ENCODE measurements around the gene RPS6KA5. TPM values are rescaled to one million over a fixed set of nuclear protein-coding genes. Genes with fewer than 3 reads are reported as not detected.

The RPS6KA5 gene
- total and polyA plus RNA-seq, 2 donors from 2014 or later = 0.95 to 9.4 TPM

- Histone ChIP-seq H3K4me1 (ENCODE audit: control insufficient read depth in 2 of 3, insufficient read depth in 2 of 3, low read depth in 1 of 3, low read length in 3 of 3) (no peaks in the 10 kb centered on the region), H3K27ac (ENCODE audit: low read depth in 2 of 2, low read length in 2 of 2) (no peak overlapping the region), H3K9me3 (ENCODE audit: control insufficient read depth in 2 of 3, insufficient read depth in 1 of 3, low read length in 3 of 3) (no peaks in the 10 kb centered on the region), H3K9ac (ENCODE audit: low read length in 3 of 3) (no peak overlapping the region), H3K4me3 (ENCODE audit: low read length in 3 of 3) (no peak overlapping the region), H3K36me3 (ENCODE audit: control insufficient read depth in 2 of 3, insufficient read depth in 3 of 3, low read length in 3 of 3) (no peaks in the 10 kb centered on the region), H3K27me3 (ENCODE audit: control insufficient read depth, insufficient read depth, low read length) (no peaks in the 10 kb centered on the region)
- TF ChIP-seq CTCF (IDR thresholded peaks at IDR 0.05; ENCODE audit: borderline replicate concordance, extremely low read depth, insufficient read depth) = no peak
- DNase-seq = no peak
- no peak for FAIRE-seq
- intact Hi-C loops (cut with DNase I) = no loop called here
Measured at GRCh38 chr14:91047174-91047753, 13.2 kb downstream of the RPS6KA5 start.

- intact Hi-C loops (cut with DNase I) = no loop called here
- Histone ChIP-seq H3K36me3 (ENCODE audit: control insufficient read depth in 2 of 3, insufficient read depth in 3 of 3, low read length in 3 of 3) (no peaks in the 10 kb centered on the region), H3K27me3 (ENCODE audit: control insufficient read depth, insufficient read depth, low read length) (no peaks in the 10 kb centered on the region), H3K9ac (ENCODE audit: low read length in 3 of 3) (no peak overlapping the region), H3K27ac (ENCODE audit: low read depth in 2 of 2, low read length in 2 of 2) (no peak overlapping the region), H3K9me3 (ENCODE audit: control insufficient read depth in 2 of 3, insufficient read depth in 1 of 3, low read length in 3 of 3) (no peaks in the 10 kb centered on the region), H3K4me3 (ENCODE audit: low read length in 3 of 3) (no peak overlapping the region), H3K4me1 (ENCODE audit: control insufficient read depth in 2 of 3, insufficient read depth in 2 of 3, low read depth in 1 of 3, low read length in 3 of 3) (no peaks in the 10 kb centered on the region)
- no peak for DNase-seq
- no peak for TF ChIP-seq CTCF (IDR thresholded peaks at IDR 0.05; ENCODE audit: borderline replicate concordance, extremely low read depth, insufficient read depth)
- FAIRE-seq = no peak
Measured at GRCh38 chr14:91046488-91047072, 13.9 kb downstream of the RPS6KA5 start.

- intact Hi-C loops (cut with DNase I) = no loop called here
- TF ChIP-seq CTCF (IDR thresholded peaks at IDR 0.05; ENCODE audit: borderline replicate concordance, extremely low read depth, insufficient read depth) = no peak
Measured at GRCh38 chr14:91041450-91041849, 19.0 kb downstream of the RPS6KA5 start.

More at GRCh38 chr14:91041450-91041849, 19.0 kb downstream of the RPS6KA5 start:
- Histone ChIP-seq H3K4me3 (ENCODE audit: low read length in 3 of 3) (no peak overlapping the region), H3K9ac (ENCODE audit: low read length in 3 of 3) (no peak overlapping the region), H3K4me1 (ENCODE audit: control insufficient read depth in 2 of 3, insufficient read depth in 2 of 3, low read depth in 1 of 3, low read length in 3 of 3) (no peaks in the 10 kb centered on the region), H3K27me3 (ENCODE audit: control insufficient read depth, insufficient read depth, low read length) (no peaks in the 10 kb centered on the region), H3K36me3 (ENCODE audit: control insufficient read depth in 2 of 3, insufficient read depth in 3 of 3, low read length in 3 of 3) (no peaks in the 10 kb centered on the region), H3K9me3 (ENCODE audit: control insufficient read depth in 2 of 3, insufficient read depth in 1 of 3, low read length in 3 of 3) (no peaks in the 10 kb centered on the region), H3K27ac (ENCODE audit: low read depth in 2 of 2, low read length in 2 of 2) (no peak overlapping the region)
- DNase-seq (no peak), FAIRE-seq (no peak)
